ENCODE results near the gene SMPDL3A.

- no peak for TF ChIP-seq CTCF (IDR thresholded peaks at IDR 0.05)
- no peak for TF ChIP-seq EZH2 (IDR thresholded peaks at IDR 0.05; ENCODE audit: borderline replicate concordance, insufficient read depth, low read depth, low read length, poor library complexity, severe bottlenecking)
These were observed 35.9 kb upstream of the SMPDL3A start for GRCh38 chr6:122753000-122753687.

Data from B cell (primary cell).